Progenitor cell of endocrine pancreas (in vitro differentiated cells): Measurements from ENCODE around the gene LRFN2. TPM values are rescaled to one million over a fixed set of nuclear protein-coding genes. Genes with fewer than 3 reads are reported as not detected.

ENCODE experiments used
- DNase-seq: peaks from one replicate; pipeline ENCODE4 v3.0.0; 2021; ENCODE audit warnings: low spot score; ENCODE audit not compliant: unreplicated experiment
- H3K27ac Mint-ChIP-seq: 2 replicates; pipeline ENCODE4 v1.8.0; 2021; ENCODE audit warnings: mild to moderate bottlenecking, moderate library complexity, mixed read lengths
- H3K27me3 Mint-ChIP-seq: 2 replicates; pipeline ENCODE4 v1.8.0; 2021; ENCODE audit warnings: mixed read lengths
- H3K36me3 Mint-ChIP-seq: 2 replicates; pipeline ENCODE4 v1.8.0; 2022; ENCODE audit warnings: mixed read lengths; ENCODE audit not compliant: insufficient read depth
- H3K4me1 Mint-ChIP-seq: 2 replicates; pipeline ENCODE4 v1.8.0; 2021; ENCODE audit warnings: low read depth, mixed read lengths
- H3K4me3 Mint-ChIP-seq: 2 replicates; pipeline ENCODE4 v1.8.0; 2021; ENCODE audit warnings: low read depth, mild to moderate bottlenecking, moderate library complexity, mixed read lengths
- H3K9me3 Mint-ChIP-seq: 2 replicates; pipeline ENCODE4 v1.8.0; 2021; ENCODE audit warnings: low read depth, mixed read lengths
- total RNA-seq: library from RNA; stranded (reverse); gene quantifications from 2 replicates; pipeline ENCODE4 v1.2.1, GENCODE V29; 2021
- TF ChIP-seq, protein P1 (sequence below): fragments of 200-600 bp; sonication (generic); IDR thresholded peaks from one replicate; pipeline ENCODE4 v1.5.0; 2021; ENCODE audit warnings: antibody characterized with exemption, mild to moderate bottlenecking; ENCODE audit not compliant: unreplicated experiment

LRFN2 gene
- total RNA-seq, 1 donor from 2014 or later = 0.14 TPM

DNA sequence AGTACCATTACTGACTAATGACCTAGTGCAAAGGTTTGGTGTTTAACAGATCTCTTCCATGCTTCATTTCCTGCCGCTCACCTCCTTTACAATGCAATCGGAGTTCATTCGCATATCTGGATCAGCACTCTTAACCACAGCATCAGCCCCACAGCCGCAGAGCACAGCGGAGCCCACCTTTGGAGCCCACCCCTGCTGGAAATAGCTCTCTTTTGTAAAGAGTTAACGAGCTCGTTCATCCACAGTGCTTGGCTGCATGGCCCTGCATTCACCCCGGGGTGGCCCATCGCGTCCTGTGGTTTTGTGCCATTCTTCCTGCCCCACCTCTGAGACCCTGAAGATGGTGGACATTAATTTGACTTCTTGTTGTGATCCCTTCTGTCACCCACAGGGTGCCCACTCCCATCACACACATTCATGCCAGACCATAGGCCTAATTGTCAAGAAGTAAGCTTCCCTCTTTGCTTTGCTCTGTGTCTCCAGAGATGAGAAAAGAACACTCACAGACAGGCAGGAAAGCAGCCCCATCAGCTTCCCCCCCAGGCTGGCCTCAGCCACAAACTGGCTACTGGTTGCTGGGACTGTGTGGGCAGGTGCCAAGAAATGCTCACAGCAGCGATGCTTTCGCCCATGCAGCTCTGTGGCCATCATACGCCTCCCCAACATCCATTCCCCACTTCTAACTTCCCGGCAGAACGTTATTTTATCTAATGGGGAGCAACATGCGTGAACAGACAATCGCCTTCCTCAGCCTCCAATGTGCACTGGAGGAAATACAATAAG lies 167.0 kb downstream of the LRFN2 start:
- Mint-ChIP-seq H3K9me3 (no peaks in the 10 kb centered on the region), H3K27me3 (peaks cover 33% of the 10 kb centered on the region), H3K27ac (peak overlapping the region; percentile 13), H3K36me3 (no peaks in the 10 kb centered on the region), H3K4me1 (no peaks in the 10 kb centered on the region), H3K4me3 (no peak overlapping the region)
- TF ChIP-seq, protein P1, sequence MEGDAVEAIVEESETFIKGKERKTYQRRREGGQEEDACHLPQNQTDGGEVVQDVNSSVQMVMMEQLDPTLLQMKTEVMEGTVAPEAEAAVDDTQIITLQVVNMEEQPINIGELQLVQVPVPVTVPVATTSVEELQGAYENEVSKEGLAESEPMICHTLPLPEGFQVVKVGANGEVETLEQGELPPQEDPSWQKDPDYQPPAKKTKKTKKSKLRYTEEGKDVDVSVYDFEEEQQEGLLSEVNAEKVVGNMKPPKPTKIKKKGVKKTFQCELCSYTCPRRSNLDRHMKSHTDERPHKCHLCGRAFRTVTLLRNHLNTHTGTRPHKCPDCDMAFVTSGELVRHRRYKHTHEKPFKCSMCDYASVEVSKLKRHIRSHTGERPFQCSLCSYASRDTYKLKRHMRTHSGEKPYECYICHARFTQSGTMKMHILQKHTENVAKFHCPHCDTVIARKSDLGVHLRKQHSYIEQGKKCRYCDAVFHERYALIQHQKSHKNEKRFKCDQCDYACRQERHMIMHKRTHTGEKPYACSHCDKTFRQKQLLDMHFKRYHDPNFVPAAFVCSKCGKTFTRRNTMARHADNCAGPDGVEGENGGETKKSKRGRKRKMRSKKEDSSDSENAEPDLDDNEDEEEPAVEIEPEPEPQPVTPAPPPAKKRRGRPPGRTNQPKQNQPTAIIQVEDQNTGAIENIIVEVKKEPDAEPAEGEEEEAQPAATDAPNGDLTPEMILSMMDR = no peak
- no peak for DNase-seq

DNA sequence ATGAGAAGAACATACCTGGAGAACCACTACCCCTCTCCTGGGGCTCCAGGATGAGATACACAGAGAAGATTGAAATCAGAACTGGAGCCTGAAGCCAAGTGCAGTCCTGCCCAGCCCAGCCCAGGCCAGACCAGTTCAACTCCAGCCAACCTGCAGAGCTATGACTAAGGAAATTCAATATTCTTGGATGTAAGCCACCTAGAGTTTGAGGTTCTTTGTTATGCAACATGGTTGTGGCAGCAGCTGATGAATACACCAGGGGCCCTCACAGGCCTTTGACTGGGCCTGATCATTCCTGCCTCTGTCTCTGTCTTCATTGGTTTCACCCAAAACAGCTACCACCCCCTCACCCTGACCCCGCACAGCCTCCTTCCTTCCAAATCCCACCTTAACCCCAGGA lies 167.8 kb downstream of the LRFN2 start:
- Mint-ChIP-seq H3K4me3 (no peak overlapping the region), H3K4me1 (no peaks in the 10 kb centered on the region), H3K9me3 (no peaks in the 10 kb centered on the region), H3K36me3 (no peaks in the 10 kb centered on the region), H3K27ac (no peak overlapping the region), H3K27me3 (peaks cover 30% of the 10 kb centered on the region)
- TF ChIP-seq, protein P1 = no peak
- no peak for DNase-seq

DNA sequence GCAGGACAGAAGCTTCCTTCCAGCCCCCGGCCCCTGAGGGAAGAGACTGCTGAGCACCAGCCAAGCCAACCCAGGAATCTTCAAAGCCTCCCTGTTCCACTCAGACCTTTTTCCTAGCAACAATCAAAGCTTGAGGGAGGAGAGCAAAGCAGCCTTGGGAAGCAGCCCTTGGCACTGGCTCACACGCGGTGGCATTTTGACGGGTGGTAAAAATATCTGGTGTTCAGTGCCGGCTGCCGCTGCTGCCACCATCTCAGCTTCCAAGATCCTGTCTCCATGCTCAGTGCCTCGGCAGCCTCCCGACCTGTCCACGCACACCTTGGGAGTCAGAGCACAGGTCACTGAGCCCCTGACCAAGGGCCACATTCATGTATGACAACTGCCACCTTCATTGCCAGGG lies 170.1 kb downstream of the LRFN2 start:
- Mint-ChIP-seq H3K4me1 (no peaks in the 10 kb centered on the region), H3K27ac (no peak overlapping the region), H3K9me3 (no peaks in the 10 kb centered on the region), H3K36me3 (no peaks in the 10 kb centered on the region), H3K4me3 (no peak overlapping the region), H3K27me3 (peaks cover 21% of the 10 kb centered on the region)
- TF ChIP-seq, protein P1 = no peak
- DNase-seq = no peak

DNA sequence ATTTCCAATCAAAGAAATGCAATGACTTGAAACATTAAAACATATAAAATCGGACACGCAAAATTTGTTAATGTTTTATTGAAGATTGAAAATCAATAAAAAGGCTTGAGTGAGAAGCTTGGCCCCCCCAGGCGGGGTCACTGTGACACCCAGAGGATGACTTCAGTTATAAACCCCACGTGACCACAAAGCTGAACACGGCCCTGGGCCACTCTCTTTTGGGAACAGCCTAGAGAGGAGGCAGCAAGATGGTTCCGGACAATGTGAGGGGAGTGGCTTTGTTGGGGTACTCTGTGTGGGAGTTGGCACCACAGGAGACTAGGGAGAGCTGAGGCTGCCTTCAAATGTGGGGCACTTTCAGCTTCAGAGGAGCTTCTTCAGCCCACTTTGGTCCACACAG lies 172.5 kb downstream of the LRFN2 start:
- Mint-ChIP-seq H3K4me1 (no peaks in the 10 kb centered on the region), H3K9me3 (no peaks in the 10 kb centered on the region), H3K27ac (no peak overlapping the region), H3K4me3 (no peak overlapping the region), H3K36me3 (no peaks in the 10 kb centered on the region), H3K27me3 (peaks cover 16% of the 10 kb centered on the region)
- TF ChIP-seq, protein P1 = no peak
- no peak for DNase-seq

DNA sequence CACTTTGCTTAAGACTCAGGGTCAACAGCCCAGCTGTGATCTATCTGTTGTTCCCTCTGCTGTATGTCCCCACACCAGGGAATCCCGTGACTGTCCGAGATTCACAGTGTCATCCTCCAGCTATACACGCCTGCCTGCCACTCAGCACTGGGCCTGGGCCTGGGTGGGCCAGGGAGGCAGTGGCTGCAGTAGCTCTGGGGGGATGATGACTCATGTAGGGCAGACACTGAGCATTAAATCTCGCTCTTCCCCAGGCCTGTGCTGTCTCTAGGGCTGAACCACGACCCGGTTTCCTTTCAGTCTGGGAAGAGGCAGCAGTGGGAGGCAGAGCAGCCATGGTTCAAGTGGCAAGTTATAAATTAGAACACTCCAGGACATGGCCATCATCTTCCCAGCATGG lies 173.9 kb downstream of the LRFN2 start:
- H3K4me1 Mint-ChIP-seq = no peaks in the 10 kb centered on the region

More for the DNA sequence above, 173.9 kb downstream of the LRFN2 start:
- no peak for DNase-seq
- Mint-ChIP-seq H3K36me3 (no peaks in the 10 kb centered on the region), H3K9me3 (no peaks in the 10 kb centered on the region), H3K27ac (no peak overlapping the region), H3K4me3 (no peak overlapping the region), H3K27me3 (peaks cover 8% of the 10 kb centered on the region)
- TF ChIP-seq, protein P1 = no peak
